ENCODE measurements around the gene CNOT8.

- TF ChIP-seq EZH2 (IDR thresholded peaks at IDR 0.05; ENCODE audit: insufficient read depth, poor library complexity, severe bottlenecking) (no peak), EZH2phosphoT487 (IDR thresholded peaks at IDR 0.05; ENCODE audit: insufficient read depth, low read depth) (no peak)
These were observed 24.4 kb upstream of the CNOT8 start for GRCh38 chr5:154834053-154834452.

Data from GM23248 (cell line).